ENCODE data around the gene PSMB4.
"Not testable (repeated sequence)": the region's sequence is repeated elsewhere in the genome, so short reads cannot be mapped to it uniquely, and the experiment has no call there.

PSMB4 gene

GRCh38 chr1:151390221-151391078, 8.9 kb upstream of the PSMB4 start:
- not testable (repeated sequence) for FAIRE-seq

GRCh38 chr1:151391079-151391563, 8.3 kb upstream of the PSMB4 start:
- no peak for FAIRE-seq

GRCh38 chr1:151393583-151393982, 5.8 kb upstream of the PSMB4 start:
- no peak for FAIRE-seq

GRCh38 chr1:151396265-151396664, 3.1 kb upstream of the PSMB4 start:
- FAIRE-seq: not testable (repeated sequence)

- FAIRE-seq: no peak
Observed at GRCh38 chr1:151401125-151401788, 1.9 kb downstream of the PSMB4 start.

DNA sequence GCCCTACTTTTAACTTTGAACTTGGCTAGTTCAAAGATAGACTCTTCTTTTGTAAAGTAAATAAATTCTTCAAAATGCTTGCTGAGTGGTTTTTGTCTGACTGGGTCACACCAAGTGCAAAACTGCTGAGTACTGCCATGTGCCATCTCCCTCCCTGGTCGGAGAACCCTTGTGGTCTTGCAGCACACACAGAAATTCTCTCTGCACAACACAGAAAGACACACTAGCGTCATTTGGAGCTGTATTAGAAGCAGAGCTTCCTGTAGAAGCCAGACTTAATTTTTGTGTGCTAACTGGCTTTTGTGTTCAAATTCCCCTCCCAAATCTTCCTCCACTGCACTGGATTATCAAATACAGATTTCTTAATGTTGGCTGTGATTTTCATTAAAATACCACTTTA, 2.5 kb downstream of the PSMB4 start:
- no peak for FAIRE-seq

DNA sequence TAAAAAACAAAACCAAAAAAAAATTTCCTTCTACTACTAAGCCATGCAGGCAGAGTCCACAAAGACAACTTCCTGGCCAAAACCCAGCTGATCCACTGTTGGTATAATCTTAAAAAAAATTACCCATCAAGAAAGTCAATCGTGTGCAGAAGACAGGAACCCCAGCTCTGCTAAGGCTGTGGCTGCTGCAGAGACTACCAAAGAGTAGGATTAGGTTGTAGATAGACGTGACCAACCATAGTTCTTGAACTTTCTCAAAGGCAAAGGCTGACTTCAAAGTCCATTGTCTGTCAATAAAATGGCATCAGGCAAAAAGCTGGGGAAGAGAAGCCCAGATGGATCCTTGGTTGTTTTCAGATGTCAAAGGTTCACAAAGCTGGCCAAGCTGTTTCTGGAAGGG, 3.4 kb downstream of the PSMB4 start:
- no peak for FAIRE-seq

DNA sequence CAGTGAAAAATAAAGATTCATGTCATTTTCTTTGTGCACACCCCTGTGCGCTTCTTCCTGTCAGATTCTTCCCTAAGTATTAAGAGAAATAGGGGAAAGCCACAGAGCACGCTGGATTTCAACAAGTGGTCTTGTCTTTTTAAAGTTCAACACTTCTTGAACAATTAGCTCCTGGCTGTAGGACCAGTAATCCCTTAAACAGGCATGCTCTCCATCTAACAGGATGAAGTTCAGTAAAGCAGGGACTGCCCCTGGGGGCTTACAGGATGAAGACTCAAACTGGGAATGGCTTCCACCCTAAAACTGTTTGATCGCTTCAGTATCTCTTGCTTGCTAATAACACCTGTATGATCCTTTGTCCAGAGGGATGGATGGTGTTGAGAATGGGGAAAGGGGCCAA, 4.2 kb downstream of the PSMB4 start:
- FAIRE-seq: no peak

- FAIRE-seq: no peak
Observed at GRCh38 chr1:151405187-151405951, 6.0 kb downstream of the PSMB4 start.

GRCh38 chr1:151406176-151406575, 6.8 kb downstream of the PSMB4 start:
- FAIRE-seq: no peak

DNA sequence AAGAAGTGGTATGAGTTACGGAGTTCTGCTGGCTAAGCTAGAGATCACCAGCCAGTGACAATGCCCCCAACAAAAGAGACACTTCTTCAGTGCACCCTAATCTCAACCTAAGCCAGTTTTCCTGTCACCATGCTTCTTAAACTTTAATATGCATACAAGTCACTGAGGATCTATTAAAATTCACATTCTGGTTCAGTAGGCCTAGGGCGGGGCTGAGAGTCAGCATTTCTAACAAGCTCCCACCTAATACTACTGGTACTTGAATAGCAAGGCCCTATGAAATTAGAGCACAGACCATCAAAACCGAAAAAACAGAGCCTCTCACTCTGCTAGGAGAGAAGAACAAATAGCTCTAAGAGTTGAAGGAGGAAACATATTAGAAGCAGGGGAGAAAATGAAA, 7.9 kb downstream of the PSMB4 start:
- no peak for FAIRE-seq

DNA sequence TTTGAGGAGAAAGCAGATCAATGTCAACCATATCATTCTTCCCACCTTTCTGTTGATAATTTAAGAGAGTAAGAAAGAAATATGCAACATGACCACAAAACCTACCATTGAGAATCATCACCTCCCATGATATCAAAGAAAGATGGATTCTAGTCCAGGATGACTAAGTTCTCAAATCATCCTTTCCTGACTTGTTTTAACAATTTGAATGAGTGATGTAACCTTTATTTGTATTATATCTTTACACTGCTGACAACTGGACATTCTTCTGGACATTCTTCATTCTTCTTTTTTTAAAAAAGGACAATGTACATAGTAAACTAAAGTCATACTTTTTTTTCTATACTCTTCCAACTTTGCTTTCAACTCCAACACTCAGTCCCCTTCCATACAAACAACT, 9.5 kb downstream of the PSMB4 start:
- FAIRE-seq: no peak

GRCh38 chr1:151411884-151412283, 12.5 kb downstream of the PSMB4 start:
- FAIRE-seq: no peak

DNA sequence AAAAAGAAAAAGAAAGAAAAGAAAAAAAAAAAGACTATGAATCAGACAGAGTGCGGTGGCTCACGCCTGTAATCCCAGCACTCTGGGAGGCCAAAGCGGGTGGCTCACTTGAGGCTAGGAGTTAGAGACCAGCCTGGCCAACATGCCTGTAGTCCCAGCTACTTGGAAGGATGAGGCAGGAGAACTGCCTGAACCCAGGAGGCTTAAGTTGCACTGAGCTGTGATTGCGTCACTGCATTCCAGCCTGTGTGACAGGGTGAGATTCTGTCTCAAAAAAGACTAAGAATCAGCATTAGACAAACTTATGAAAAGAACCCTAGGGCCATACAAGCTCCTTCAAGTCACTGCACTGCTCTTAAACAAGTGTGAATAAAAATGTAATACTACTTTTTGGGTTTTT, 16.9 kb downstream of the PSMB4 start:
- no peak for FAIRE-seq

- FAIRE-seq: no peak
Observed at GRCh38 chr1:151418081-151418480, 18.7 kb downstream of the PSMB4 start.

GRCh38 chr1:151419819-151420218, 20.4 kb downstream of the PSMB4 start:
- FAIRE-seq: no peak

DNA sequence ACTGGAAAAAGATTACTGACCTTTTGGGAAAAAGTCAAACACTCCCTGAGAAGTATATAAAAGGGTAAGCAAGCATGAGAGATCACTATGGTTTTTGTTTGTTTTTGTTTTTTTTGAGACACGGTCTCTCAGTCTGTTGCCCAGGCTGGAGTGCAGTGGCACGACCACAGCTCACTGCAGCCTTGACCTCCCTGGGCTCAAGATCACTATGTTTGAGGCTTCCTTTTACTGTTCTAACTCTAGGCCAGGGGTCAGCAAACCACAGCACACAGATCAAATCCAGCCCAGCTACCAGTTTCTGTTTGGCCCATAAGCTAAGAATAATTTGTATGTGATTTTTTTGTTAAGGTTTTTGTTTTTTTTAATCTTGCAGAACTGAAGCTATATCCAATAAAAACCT, 25.7 kb downstream of the PSMB4 start:
- no peak for FAIRE-seq

- FAIRE-seq: no peak
Observed at GRCh38 chr1:151428068-151428467, 28.7 kb downstream of the PSMB4 start.

DNA sequence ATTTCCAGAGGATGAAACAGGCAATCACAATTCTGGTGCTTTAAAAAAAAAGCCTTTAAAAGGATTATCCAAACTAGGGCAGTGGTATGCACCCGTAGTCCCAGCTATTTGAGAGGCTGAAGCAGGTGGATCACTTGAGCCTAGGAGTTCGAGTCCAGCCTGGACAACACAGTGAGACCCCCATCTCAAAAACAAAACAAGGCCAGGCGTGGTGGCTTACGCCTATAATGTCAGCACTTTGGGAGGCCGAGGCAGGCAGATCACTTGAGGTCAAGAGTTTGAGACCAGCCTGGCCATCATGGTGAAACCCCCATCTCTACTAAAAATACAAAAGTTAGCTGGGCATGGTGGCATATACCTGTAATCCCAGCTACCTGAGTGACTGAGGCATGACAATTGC, 34.5 kb downstream of the PSMB4 start:
- not testable (repeated sequence) for FAIRE-seq

DNA sequence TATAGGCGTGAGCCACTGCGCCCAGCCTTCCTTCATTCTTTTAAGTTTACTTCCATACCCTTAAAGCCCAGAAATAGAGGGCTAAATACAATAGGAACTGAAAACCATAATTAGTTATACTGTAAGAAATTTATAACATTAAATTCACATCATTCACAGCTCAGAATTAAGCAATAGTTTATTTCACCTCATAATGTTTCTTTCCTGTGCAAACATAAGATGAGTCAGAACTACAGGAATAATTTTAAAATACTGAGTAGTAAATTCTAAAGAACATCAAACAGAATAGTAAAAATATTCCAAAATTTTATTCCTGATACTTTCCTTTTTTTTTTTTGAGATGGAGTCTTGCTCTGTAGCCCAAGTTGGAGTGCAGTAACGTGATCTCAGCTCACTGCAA, 35.8 kb downstream of the PSMB4 start:
- FAIRE-seq: no peak

- no peak for FAIRE-seq
Observed at GRCh38 chr1:151436985-151437384, 37.6 kb downstream of the PSMB4 start.

DNA sequence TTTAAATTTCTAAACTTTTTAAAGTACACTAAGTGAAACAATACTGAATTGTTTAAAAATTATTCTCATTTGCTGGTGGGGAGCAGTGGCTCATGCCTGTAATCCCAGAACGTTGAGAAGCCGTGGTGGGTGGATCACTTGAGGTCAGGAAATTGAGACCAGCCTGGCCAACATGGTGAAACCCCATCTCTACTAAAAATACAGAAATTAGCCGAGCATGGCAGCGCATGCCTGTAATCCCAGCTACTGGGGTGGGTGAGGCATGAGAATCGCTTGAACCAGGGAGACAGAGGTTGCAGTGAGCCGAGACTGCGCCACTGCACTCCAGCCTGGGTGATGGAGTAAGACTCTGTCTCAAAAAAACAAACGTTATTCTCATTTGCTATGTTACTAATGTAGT, 38.0 kb downstream of the PSMB4 start:
- not testable (repeated sequence) for FAIRE-seq

Measured in endometrium (tissue), 2 donors.